MM.1S (cell line): ENCODE results near the gene KIRREL2.

Experiments used
- CTCF ChIP-seq: fragments of 300-600 bp; sonication (generic); IDR thresholded peaks from 2 replicates; pipeline ENCODE4 v1.5.1; 2016; ENCODE audit warnings: antibody characterized with exemption, low read length, mixed read lengths
- EZH2 ChIP-seq: fragments of 300-600 bp; sonication (generic); optimal IDR thresholded peaks from 2 replicates; pipeline ENCODE3; 2017; ENCODE audit warnings: low read depth, mild to moderate bottlenecking, antibody characterized with exemption, low read length, mixed read lengths
- EZH2phosphoT487 ChIP-seq: fragments of 300-600 bp; sonication (generic); IDR thresholded peaks from 2 replicates; pipeline ENCODE4 v1.6.1; 2018; ENCODE audit warnings: antibody characterized with exemption, low read length

GRCh38 chr19:35885225-35885738 lies 28.6 kb downstream of the KIRREL2 start:
- TF ChIP-seq CTCF: no peak
- no peak for TF ChIP-seq EZH2
- no peak for TF ChIP-seq EZH2phosphoT487
